Lung (tissue), 12 donors: ENCODE data around the gene ADCY2. TPM values are rescaled to one million over a fixed set of nuclear protein-coding genes. Genes with fewer than 3 reads are reported as not detected.

Experiments used
- ATAC-seq: fragments of 200-7000 bp; cut with Tn5 transposase; one replicate; pipeline ENCODE4 v1.9.1; 2020; ENCODE audit warnings: moderate number of reproducible peaks; ENCODE audit not compliant: insufficient read depth, low FRiP score
- DNase-seq, 3 donors: peaks; one replicate each; pipeline ENCODE4 v3.0.0-alpha.2; 2013 to 2017
- H3K27ac ChIP-seq, 2 donors: one replicate each; pipeline ENCODE4 v1.5.1; 2013; ENCODE audit warnings: mild to moderate bottlenecking in 2 of 2, moderate library complexity in 2 of 2, control low read depth in 1 of 2, inconsistent platforms in 1 of 2, low read depth in 1 of 2, low read length in 1 of 2
- H3K27me3 ChIP-seq, 3 donors: one replicate each; pipeline ENCODE4 v1.5.1; 2013; ENCODE audit warnings: low read length in 2 of 3; ENCODE audit not compliant: control insufficient read depth in 3 of 3, insufficient read depth in 3 of 3
- H3K36me3 ChIP-seq, 4 donors: one replicate each; pipeline ENCODE4 v1.5.1; 2013; ENCODE audit warnings: low read length in 4 of 4, mild to moderate bottlenecking in 1 of 4, moderate library complexity in 1 of 4; ENCODE audit not compliant: control insufficient read depth in 4 of 4, insufficient read depth in 4 of 4
- H3K4me1 ChIP-seq, 5 donors: one replicate each; pipeline ENCODE4 v1.5.1; 2013; ENCODE audit warnings: low read length in 5 of 5, mild to moderate bottlenecking in 2 of 5, moderate library complexity in 1 of 5; ENCODE audit not compliant: control insufficient read depth in 5 of 5, insufficient read depth in 5 of 5
- H3K4me3 ChIP-seq: one replicate; pipeline ENCODE4 v1.5.1; 2013; ENCODE audit warnings: mild to moderate bottlenecking, control low read depth, moderate library complexity
- H3K9ac ChIP-seq, 2 donors: one replicate each; pipeline ENCODE4 v1.5.1; 2013; ENCODE audit warnings: low read length in 2 of 2, control low read depth in 1 of 2; ENCODE audit not compliant: insufficient read depth in 1 of 2
- H3K9me3 ChIP-seq, 4 donors: one replicate each; pipeline ENCODE4 v1.5.1; 2013; ENCODE audit warnings: low read length in 3 of 4, mild to moderate bottlenecking in 1 of 4, moderate library complexity in 1 of 4; ENCODE audit not compliant: control insufficient read depth in 4 of 4, insufficient read depth in 3 of 4
- CTCF ChIP-seq: IDR thresholded peaks from 2 replicates; pipeline ENCODE4 v1.5.1; 2012; ENCODE audit warnings: mild to moderate bottlenecking; ENCODE audit errors: control extremely low read depth, extremely low read depth
- WGBS, 2 donors: extraction: QIAGEN DNeasy Blood & Tissue Kit; methylation state at CpG; one replicate each; pipeline ENCODE4 v1.1.7; 2013; 5-methylcytosine and 5-hydroxymethylcytosine counted together
- polyA plus RNA-seq, 2 donors: library from polyadenylated mRNA; stranded (reverse); fragments of 200-250 nt; gene quantifications; one replicate each; pipeline ENCODE4 v1.2.1, GENCODE V29; 2013
- total RNA-seq, 2 donors: library from RNA; depleted of rRNA in 1 of 2; stranded (reverse); fragments of >200 nt in 1 of 2; gene quantifications; one replicate each; pipeline ENCODE4 v1.2.1, GENCODE V29; 2014 to 2021
- donor health status: control.
- donor health status: control.
- donor health status: Bipolar disorder and iron deficiency.
- donor health status: healthy.
- donor health status: DM: yes; HTN: yes; CAD: no.

Gene ADCY2
- total and polyA plus RNA-seq, 4 donors, result 0.10 to 3.5 (median 0.84) TPM

- no peak for TF ChIP-seq CTCF
- Histone ChIP-seq H3K27me3 (no peaks in the 10 kb centered on the region), H3K4me3 (no peak overlapping the region), H3K36me3 (no peaks in the 10 kb centered on the region), H3K4me1 (peaks cover 0 to 5% (median 0%) of the 10 kb centered on the region in 5 donors), H3K9ac (no peak overlapping the region), H3K9me3 (peaks cover 0 to 8% (median 0%) of the 10 kb centered on the region in 4 donors), H3K27ac (no peak overlapping the region)
- ATAC-seq (no peak), DNase-seq (no peak)
Measured at GRCh38 chr5:7529880-7530279, 133.9 kb downstream of the ADCY2 start.

- Histone ChIP-seq H3K27ac (no peak overlapping the region), H3K9me3 (peaks cover 0 to 3% (median 0%) of the 10 kb centered on the region in 4 donors), H3K9ac (no peak overlapping the region), H3K4me3 (no peak overlapping the region), H3K4me1 (peaks cover 0 to 5% (median 0%) of the 10 kb centered on the region in 5 donors), H3K36me3 (no peaks in the 10 kb centered on the region), H3K27me3 (no peaks in the 10 kb centered on the region)
- no peak for DNase-seq
- no peak for TF ChIP-seq CTCF
- no peak for ATAC-seq
- whole genome bisulfite sequencing, 2 donors, result 65 to 78% methylated on average over 1 of the region's 1 CpG
Measured at GRCh38 chr5:7533941-7534340, 138.0 kb downstream of the ADCY2 start.

- no peak for ATAC-seq
- Histone ChIP-seq H3K9me3 (peaks cover 0 to 2% (median 0%) of the 10 kb centered on the region in 4 donors), H3K4me1 (peaks cover 0 to 5% (median 0%) of the 10 kb centered on the region in 5 donors), H3K4me3 (no peak overlapping the region), H3K27ac (no peak overlapping the region), H3K36me3 (no peaks in the 10 kb centered on the region), H3K9ac (no peak overlapping the region), H3K27me3 (no peaks in the 10 kb centered on the region)
- DNase-seq, result no peak
- no peak for TF ChIP-seq CTCF
- 74 to 77% methylated on average over 3 of the region's 3 CpGs for WGBS, 2 donors
Measured at GRCh38 chr5:7534505-7534904, 138.6 kb downstream of the ADCY2 start.

- DNase-seq (no peak), ATAC-seq (no peak)
- Histone ChIP-seq H3K27me3 (no peaks in the 10 kb centered on the region), H3K4me3 (no peak overlapping the region), H3K27ac (no peak overlapping the region), H3K4me1 (peaks cover 0 to 5% (median 0%) of the 10 kb centered on the region in 5 donors), H3K9me3 (no peaks in the 10 kb centered on the region), H3K9ac (no peak overlapping the region), H3K36me3 (no peaks in the 10 kb centered on the region)
- TF ChIP-seq CTCF, result no peak
- WGBS, 2 donors, result 89 to 92% methylated on average over 2 of the region's 2 CpGs
Measured at GRCh38 chr5:7537573-7537972, 141.6 kb downstream of the ADCY2 start.
